ENCODE results near the gene C4A. TPM values are rescaled to one million over a fixed set of nuclear protein-coding genes. Genes with fewer than 3 reads are reported as not detected.
"Not testable (repeated sequence)": the region's sequence is repeated elsewhere in the genome, so short reads cannot be mapped to it uniquely, and the experiment has no call there.

The C4A gene
- total RNA-seq, 1 experiment from 2014 or later: 0.35 TPM

GRCh38 chr6:31989363-31989762 is 7.5 kb downstream of the C4A start:
- DNase-seq; H3K4me3 ChIP-seq (ENCODE audit: insufficient read depth, low read depth, low read length); H3K36me3 ChIP-seq (replicated peaks; ENCODE audit: control insufficient read depth, insufficient read depth, low read length); H3K27me3 ChIP-seq (ENCODE audit: control insufficient read depth, insufficient read depth, low read length): not testable (repeated sequence)

GRCh38 chr6:31994421-31994820 is 12.6 kb downstream of the C4A start:
- not testable (repeated sequence) for H3K27me3 ChIP-seq (ENCODE audit: control insufficient read depth, insufficient read depth, low read length); H3K4me3 ChIP-seq (ENCODE audit: insufficient read depth, low read depth, low read length); DNase-seq; H3K36me3 ChIP-seq (replicated peaks; ENCODE audit: control insufficient read depth, insufficient read depth, low read length)

GRCh38 chr6:31996385-31996784 is 14.5 kb downstream of the C4A start:
- H3K27me3 ChIP-seq (ENCODE audit: control insufficient read depth, insufficient read depth, low read length); H3K36me3 ChIP-seq (replicated peaks; ENCODE audit: control insufficient read depth, insufficient read depth, low read length); H3K4me3 ChIP-seq (ENCODE audit: insufficient read depth, low read depth, low read length); DNase-seq: not testable (repeated sequence)

GRCh38 chr6:32002546-32003268 is 20.9 kb downstream of the C4A start:
- not testable (repeated sequence) for DNase-seq; H3K27me3 ChIP-seq (ENCODE audit: control insufficient read depth, insufficient read depth, low read length); H3K36me3 ChIP-seq (replicated peaks; ENCODE audit: control insufficient read depth, insufficient read depth, low read length); H3K4me3 ChIP-seq (ENCODE audit: insufficient read depth, low read depth, low read length)

- not testable (repeated sequence) for DNase-seq; H3K36me3 ChIP-seq (replicated peaks; ENCODE audit: control insufficient read depth, insufficient read depth, low read length); H3K27me3 ChIP-seq (ENCODE audit: control insufficient read depth, insufficient read depth, low read length); H3K4me3 ChIP-seq (ENCODE audit: insufficient read depth, low read depth, low read length)
Measured at GRCh38 chr6:32003301-32003700, 21.4 kb downstream of the C4A start.

GRCh38 chr6:32004393-32004792 is 22.5 kb downstream of the C4A start:
- H3K27me3 ChIP-seq (ENCODE audit: control insufficient read depth, insufficient read depth, low read length); H3K4me3 ChIP-seq (ENCODE audit: insufficient read depth, low read depth, low read length); DNase-seq; H3K36me3 ChIP-seq (replicated peaks; ENCODE audit: control insufficient read depth, insufficient read depth, low read length): not testable (repeated sequence)

- H3K27me3 ChIP-seq (ENCODE audit: control insufficient read depth, insufficient read depth, low read length); H3K36me3 ChIP-seq (replicated peaks; ENCODE audit: control insufficient read depth, insufficient read depth, low read length); H3K4me3 ChIP-seq (ENCODE audit: insufficient read depth, low read depth, low read length); DNase-seq: not testable (repeated sequence)
Measured at GRCh38 chr6:32004864-32005537, 23.1 kb downstream of the C4A start.

GRCh38 chr6:32005538-32005880 is 23.7 kb downstream of the C4A start:
- DNase-seq; H3K27me3 ChIP-seq (ENCODE audit: control insufficient read depth, insufficient read depth, low read length); H3K36me3 ChIP-seq (replicated peaks; ENCODE audit: control insufficient read depth, insufficient read depth, low read length); H3K4me3 ChIP-seq (ENCODE audit: insufficient read depth, low read depth, low read length): not testable (repeated sequence)

GRCh38 chr6:32005991-32006529 is 24.2 kb downstream of the C4A start:
- H3K27me3 ChIP-seq (ENCODE audit: control insufficient read depth, insufficient read depth, low read length); H3K36me3 ChIP-seq (replicated peaks; ENCODE audit: control insufficient read depth, insufficient read depth, low read length); H3K4me3 ChIP-seq (ENCODE audit: insufficient read depth, low read depth, low read length): not testable (repeated sequence)
- DNase-seq: peak; percentile 11

GRCh38 chr6:32007086-32007485 is 25.2 kb downstream of the C4A start:
- H3K4me3 ChIP-seq (ENCODE audit: insufficient read depth, low read depth, low read length); DNase-seq; H3K27me3 ChIP-seq (ENCODE audit: control insufficient read depth, insufficient read depth, low read length); H3K36me3 ChIP-seq (replicated peaks; ENCODE audit: control insufficient read depth, insufficient read depth, low read length): not testable (repeated sequence)

GRCh38 chr6:32008037-32008436 is 26.2 kb downstream of the C4A start:
- H3K4me3 ChIP-seq (ENCODE audit: insufficient read depth, low read depth, low read length); H3K27me3 ChIP-seq (ENCODE audit: control insufficient read depth, insufficient read depth, low read length); H3K36me3 ChIP-seq (replicated peaks; ENCODE audit: control insufficient read depth, insufficient read depth, low read length); DNase-seq: not testable (repeated sequence)

GRCh38 chr6:32008616-32009015 is 26.8 kb downstream of the C4A start:
- not testable (repeated sequence) for H3K36me3 ChIP-seq (replicated peaks; ENCODE audit: control insufficient read depth, insufficient read depth, low read length); H3K27me3 ChIP-seq (ENCODE audit: control insufficient read depth, insufficient read depth, low read length); H3K4me3 ChIP-seq (ENCODE audit: insufficient read depth, low read depth, low read length)
- DNase-seq: peak; percentile 20

- not testable (repeated sequence) for H3K4me3 ChIP-seq (ENCODE audit: insufficient read depth, low read depth, low read length); H3K27me3 ChIP-seq (ENCODE audit: control insufficient read depth, insufficient read depth, low read length); H3K36me3 ChIP-seq (replicated peaks; ENCODE audit: control insufficient read depth, insufficient read depth, low read length)
- peak; percentile 10 for DNase-seq
Measured at GRCh38 chr6:32009537-32009936, 27.7 kb downstream of the C4A start.

GRCh38 chr6:32010856-32011530 is 29.1 kb downstream of the C4A start:
- H3K4me3 ChIP-seq (ENCODE audit: insufficient read depth, low read depth, low read length); H3K27me3 ChIP-seq (ENCODE audit: control insufficient read depth, insufficient read depth, low read length); H3K36me3 ChIP-seq (replicated peaks; ENCODE audit: control insufficient read depth, insufficient read depth, low read length): not testable (repeated sequence)
- DNase-seq: peak; percentile 13
